Middle frontal gyrus (tissue), 1 donor: ENCODE results near the gene VEGFA.
"Not testable (repeated sequence)": the region's sequence is repeated elsewhere in the genome, so short reads cannot be mapped to it uniquely, and the experiment has no call there.

Experiments used
- DNase-seq: peaks from one replicate; pipeline ENCODE4 v3.0.0-alpha.2; 2015; ENCODE audit warnings: low spot score; ENCODE audit errors: extremely low spot score

The VEGFA gene

GRCh38 chr6:43801495-43802181 is 31.6 kb downstream of the VEGFA start:
- no peak for DNase-seq

GRCh38 chr6:43803055-43803782 is 33.2 kb downstream of the VEGFA start:
- no peak for DNase-seq

GRCh38 chr6:43803783-43804549 is 34.0 kb downstream of the VEGFA start:
- no peak for DNase-seq

DNA sequence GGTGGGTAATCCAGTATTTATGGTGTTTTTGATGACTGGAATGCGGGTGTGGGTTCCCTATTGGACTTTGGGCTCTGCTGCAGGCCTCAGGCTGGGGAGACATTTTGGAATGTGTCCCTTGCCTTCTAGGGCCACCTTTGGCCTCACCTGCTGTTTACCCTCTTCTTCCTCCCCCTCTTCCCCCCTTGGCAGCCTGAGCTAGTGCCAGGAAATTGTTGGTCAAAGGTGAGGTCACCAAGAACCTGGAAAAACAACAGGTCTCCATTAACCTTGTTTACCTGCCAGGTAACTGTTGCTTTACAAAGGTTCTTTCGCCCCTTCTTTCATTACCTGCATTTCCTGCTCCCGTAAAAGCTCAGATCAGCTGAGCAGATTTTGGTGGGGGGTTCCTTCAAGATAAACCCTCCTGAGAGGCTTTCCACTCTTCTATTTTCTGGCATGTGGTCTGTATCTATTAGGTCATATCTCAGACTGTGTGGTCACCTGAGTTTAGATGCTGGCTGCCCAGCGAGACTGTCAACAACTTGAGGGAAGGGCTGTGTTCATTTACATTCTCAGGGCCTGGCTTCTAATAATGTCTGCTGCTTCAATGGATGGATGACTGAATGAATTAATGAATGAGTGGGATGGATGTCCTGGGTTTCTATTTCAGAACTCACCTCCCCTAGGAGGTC is 34.7 kb downstream of the VEGFA start:
- no peak for DNase-seq

DNA sequence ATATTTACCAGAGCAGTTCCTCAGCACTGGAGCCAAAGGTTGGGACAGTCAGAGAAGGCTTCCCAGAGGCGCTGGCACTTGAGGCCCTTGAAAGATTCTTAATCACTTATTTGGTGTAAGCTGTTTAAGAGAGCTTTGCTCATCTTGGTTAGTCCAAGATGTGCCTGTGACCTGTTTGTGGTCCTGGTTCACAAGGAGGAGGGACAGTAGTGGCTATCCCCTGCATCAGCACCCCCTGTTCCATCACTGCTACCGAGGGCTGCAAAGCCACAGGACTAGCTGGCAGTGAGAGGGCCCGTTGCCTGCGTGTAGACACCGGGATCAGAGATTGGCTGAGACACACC is 35.7 kb downstream of the VEGFA start:
- DNase-seq, result no peak

DNA sequence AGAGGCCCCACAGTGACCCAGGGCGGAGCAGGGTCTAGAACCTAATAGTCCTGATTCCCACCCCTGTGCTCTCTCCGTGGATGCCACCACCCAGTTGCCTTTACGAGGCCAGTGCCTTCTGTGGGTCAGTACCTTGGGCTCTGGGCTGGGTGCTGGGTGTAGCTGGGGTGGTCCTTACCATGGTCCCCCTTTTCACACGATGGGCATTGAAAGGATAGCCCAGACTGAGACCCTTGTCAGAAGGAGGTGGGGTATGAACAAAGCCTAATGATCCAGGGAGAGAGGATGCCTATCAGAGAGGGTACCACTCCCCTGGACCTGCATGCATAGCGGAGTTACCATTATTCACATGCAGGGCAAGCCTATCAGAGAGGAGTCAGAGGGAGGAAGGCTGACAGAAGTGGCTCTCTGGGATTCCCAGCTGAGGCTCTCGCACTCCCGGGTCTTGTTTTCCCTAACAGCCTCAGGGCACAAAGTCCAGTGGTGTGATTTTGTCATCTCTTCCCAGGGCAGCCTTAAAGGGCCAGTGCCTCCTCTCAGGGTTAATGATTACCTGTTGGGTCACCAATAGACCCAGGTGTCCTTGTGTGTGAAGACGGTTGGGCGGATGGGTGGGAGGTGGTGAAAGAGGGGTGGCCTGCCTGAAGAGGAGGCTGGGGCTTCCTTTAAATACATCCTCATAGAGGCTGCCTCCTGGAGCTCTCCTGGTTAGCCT is 36.2 kb downstream of the VEGFA start:
- no peak for DNase-seq

DNA sequence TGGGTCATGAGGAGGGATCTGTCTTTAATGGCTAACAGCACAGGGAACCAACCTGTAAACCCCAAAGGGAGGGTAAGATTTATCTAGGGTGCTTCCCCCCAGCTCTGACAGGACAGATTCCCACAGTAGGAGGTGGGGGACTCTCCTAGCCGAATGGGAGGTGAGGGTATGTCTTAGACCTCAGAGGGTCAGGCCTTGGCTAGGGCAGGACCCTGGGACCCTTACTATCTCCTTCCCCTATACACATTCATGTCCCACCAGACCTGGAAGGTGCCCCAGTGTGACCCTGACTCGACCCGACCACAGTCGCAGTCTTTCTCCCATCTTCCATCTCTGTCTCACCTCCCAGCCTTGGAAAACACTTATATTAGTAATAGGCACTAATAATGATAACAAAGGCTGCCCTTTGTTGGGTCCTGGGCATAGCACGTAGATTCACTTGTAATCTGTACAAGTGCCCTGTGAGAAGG is 36.8 kb downstream of the VEGFA start:
- DNase-seq, result no peak

DNA sequence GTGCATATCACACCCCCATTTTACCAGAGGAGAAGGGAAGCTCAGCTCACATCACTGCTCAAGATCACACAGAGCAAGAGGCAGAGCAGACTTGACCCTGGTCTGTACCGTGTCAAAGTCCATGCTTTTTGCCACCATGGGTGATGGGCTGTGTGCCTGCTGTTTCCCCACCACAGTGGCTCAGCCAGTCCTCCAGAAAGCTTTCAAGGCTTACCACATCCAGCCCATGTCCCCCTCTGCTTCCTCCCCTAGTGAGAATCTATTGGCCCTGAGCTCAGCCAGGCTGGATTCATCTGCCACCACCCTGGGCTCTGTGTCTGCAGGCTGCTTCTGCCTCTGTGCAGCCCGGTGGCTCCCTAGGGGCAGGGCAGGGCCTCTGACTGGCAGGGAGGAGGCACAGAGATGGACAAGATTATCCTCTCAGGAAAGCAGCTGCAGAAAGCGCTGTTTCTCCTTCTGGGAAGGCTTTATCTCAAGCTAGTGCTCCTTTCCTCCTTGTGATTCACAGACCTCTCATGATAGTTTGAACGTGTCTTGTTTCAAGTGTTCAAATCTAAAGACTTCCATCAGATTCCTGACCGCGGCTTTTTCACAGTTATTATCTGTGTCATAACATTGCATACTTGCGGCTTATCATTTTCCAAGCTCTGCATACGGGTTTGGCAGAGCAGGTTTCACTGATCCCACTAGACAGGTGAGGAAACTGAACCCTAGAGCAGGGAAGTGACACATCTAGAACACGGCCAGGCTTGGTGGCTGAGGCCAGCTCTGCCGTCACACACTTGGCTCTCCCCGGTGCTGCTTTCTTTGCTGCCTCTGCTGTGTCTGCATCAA is 37.4 kb downstream of the VEGFA start:
- DNase-seq, result no peak

- DNase-seq, result no peak
Measured at GRCh38 chr6:43808412-43808811, 38.4 kb downstream of the VEGFA start.

DNA sequence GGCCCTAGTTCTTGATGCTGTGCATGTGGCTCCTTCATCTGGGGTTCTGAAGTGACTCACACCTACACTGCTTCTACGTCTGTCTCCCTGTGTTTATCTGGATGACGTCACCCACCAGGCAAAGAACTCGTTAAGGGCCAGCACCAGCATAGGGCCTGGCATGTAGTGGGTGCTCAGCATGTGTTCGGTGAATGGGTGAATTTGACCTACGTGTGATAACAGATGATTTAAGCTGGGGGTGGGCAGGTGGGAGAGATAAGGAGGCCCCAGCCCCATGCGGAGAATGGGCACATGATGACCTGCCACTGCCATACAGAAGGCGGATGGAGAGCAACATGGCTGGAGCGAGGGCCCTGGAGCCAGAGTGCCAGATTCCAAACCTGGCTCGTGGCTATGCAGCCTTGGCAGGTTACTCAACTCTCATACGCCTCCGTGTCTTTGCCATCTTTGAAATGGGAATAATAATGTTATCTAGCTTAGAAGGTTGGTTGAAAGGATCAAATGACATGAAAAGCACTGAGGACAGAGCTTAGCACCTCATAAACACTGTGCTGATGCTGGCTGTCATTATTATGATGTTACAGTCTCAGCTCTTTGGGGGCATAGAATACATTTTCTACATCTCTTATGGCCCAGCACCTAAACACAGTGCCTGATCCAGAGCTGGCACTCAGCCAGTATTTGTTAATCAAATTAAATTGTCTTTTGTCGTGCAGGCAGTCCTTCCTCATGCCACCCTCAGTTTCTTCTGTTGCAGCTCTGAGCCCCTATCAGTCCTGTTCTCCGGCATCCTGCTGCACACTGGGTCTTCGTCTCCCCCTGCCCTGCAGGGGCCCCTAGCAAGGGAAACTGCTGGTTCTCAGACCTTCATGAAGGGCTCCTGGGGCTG is 39.6 kb downstream of the VEGFA start:
- no peak for DNase-seq

DNA sequence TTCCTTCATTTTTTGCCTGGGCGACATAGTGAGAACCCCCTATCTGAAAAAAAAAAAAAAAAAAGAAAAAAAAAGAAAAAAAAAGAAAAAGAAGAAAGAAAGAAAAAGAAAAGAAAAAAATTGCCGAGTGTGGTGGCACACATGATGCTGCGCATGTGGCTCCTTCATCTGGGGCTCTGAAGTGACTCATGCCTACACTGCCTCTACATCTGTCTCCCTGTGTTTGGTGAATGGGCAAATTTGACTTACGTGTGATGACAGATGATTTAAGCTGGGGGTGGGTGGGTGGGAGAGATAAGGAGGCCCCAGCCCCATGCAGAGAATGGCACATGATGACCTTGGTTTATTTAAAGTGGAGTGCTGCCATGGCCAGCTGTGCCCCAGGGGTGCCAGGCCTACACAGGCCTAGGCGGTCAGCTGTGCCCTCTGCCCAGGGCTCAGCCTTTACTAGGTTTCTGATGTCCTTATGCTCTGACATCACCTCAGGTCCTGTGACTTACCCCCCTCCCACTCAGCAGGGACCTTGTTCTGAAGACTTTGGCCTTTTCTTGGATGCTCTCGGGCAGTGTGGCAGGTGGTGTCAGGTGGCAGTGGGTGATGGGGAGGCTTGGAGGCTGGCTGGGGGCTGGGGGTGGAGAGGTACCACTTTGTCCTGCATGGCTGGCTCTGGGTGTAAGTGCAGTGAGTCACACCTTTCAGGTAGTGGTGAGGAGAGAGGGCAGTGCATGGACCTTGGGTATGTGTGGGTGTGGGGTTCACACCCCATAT is 41.1 kb downstream of the VEGFA start:
- DNase-seq, result no peak

GRCh38 chr6:43811733-43812099 is 41.7 kb downstream of the VEGFA start:
- no peak for DNase-seq

GRCh38 chr6:43812850-43813578 is 43.0 kb downstream of the VEGFA start:
- DNase-seq, result no peak

DNA sequence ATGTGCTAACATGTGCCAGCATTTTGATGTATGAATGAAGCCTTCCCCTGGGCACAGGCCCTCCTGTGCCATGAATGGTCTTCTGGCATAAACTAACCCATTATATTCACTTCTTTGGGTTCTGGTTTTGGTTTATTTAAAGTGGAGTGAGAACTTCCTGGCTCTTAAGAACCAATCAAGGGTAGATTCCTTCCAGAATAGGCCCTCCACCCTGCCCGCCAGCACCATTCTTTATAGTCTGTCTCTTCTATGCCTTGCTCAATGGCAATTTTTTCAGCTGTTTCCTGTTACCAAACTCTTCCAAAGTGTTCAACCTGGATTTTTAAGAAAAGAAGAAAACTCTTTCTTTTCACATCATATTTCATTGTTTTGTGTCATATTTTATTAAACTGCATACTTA is 44.1 kb downstream of the VEGFA start:
- no peak for DNase-seq

GRCh38 chr6:43814865-43815264 is 44.9 kb downstream of the VEGFA start:
- no peak for DNase-seq

- no peak for DNase-seq
Measured at GRCh38 chr6:43817192-43817591, 47.2 kb downstream of the VEGFA start.

DNA sequence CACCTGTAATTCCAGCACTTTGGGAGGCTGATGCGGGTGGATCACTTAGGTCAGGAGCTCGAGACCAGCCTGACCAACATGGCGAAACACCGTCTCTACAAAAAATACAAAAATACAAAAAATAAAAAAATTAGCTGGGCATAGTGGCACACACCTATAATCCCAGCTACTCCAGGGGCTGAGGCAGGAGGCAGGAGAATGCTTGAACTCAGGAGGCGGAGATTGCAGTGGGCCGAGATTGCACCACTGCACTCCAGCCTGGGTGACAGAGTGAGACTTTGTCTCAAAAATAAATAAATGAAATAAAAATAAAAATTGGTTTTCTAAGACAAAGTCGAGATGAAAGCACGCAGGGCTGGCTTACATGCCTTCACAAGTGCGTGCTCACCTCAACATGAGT is 49.0 kb downstream of the VEGFA start:
- not testable (repeated sequence) for DNase-seq

- DNase-seq, result no peak
Measured at GRCh38 chr6:43819958-43820357, 49.9 kb downstream of the VEGFA start.
